ENCODE results near the gene NPHP4.

Gene NPHP4

GRCh38 chr1:5910666-5911065 is 81.6 kb downstream of the NPHP4 start:
- H3K4me3 Mint-ChIP-seq, result no peak overlapping the region
- TF ChIP-seq CTCF (IDR thresholded peaks at IDR 0.05), result no peak
- no peaks in the 10 kb centered on the region for H3K27me3 Mint-ChIP-seq (ENCODE audit: low read depth, poor library complexity)
- peaks cover 4% of the 10 kb centered on the region for H3K36me3 Mint-ChIP-seq (ENCODE audit: low read depth)
- H3K27ac Mint-ChIP-seq, result no peak overlapping the region
- no peak for DNase-seq
- H3K4me1 Mint-ChIP-seq, result peaks cover 23% of the 10 kb centered on the region
- H3K9me3 Mint-ChIP-seq, result no peaks in the 10 kb centered on the region

GRCh38 chr1:5910276-5910620 is 82.0 kb downstream of the NPHP4 start:
- Mint-ChIP-seq H3K4me1 (peaks cover 19% of the 10 kb centered on the region), H3K27me3 (ENCODE audit: low read depth, poor library complexity) (no peaks in the 10 kb centered on the region), H3K36me3 (ENCODE audit: low read depth) (peaks cover 4% of the 10 kb centered on the region), H3K9me3 (no peaks in the 10 kb centered on the region), H3K4me3 (no peak overlapping the region), H3K27ac (no peak overlapping the region)
- no peak for DNase-seq
- no peak for TF ChIP-seq CTCF (IDR thresholded peaks at IDR 0.05)

- no peak overlapping the region for H3K4me3 Mint-ChIP-seq
- peaks cover 14% of the 10 kb centered on the region for H3K4me1 Mint-ChIP-seq
- no peaks in the 10 kb centered on the region for H3K9me3 Mint-ChIP-seq
- DNase-seq, result no peak
- no peaks in the 10 kb centered on the region for H3K27me3 Mint-ChIP-seq (ENCODE audit: low read depth, poor library complexity)
- no peak for TF ChIP-seq CTCF (IDR thresholded peaks at IDR 0.05)
- H3K27ac Mint-ChIP-seq, result no peak overlapping the region
- H3K36me3 Mint-ChIP-seq (ENCODE audit: low read depth), result peaks cover 8% of the 10 kb centered on the region
Measured at GRCh38 chr1:5909576-5910275, 82.5 kb downstream of the NPHP4 start.

GRCh38 chr1:5908461-5909375 is 83.5 kb downstream of the NPHP4 start:
- Mint-ChIP-seq H3K4me1 (peaks cover 7% of the 10 kb centered on the region), H3K9me3 (no peaks in the 10 kb centered on the region), H3K27ac (no peak overlapping the region), H3K4me3 (no peak overlapping the region), H3K27me3 (ENCODE audit: low read depth, poor library complexity) (no peaks in the 10 kb centered on the region), H3K36me3 (ENCODE audit: low read depth) (peaks cover 15% of the 10 kb centered on the region)
- no peak for DNase-seq
- no peak for TF ChIP-seq CTCF (IDR thresholded peaks at IDR 0.05)

GRCh38 chr1:5907966-5908365 is 84.3 kb downstream of the NPHP4 start:
- no peak overlapping the region for H3K4me3 Mint-ChIP-seq
- no peak for DNase-seq
- no peak overlapping the region for H3K27ac Mint-ChIP-seq
- H3K4me1 Mint-ChIP-seq, result no peaks in the 10 kb centered on the region
- no peaks in the 10 kb centered on the region for H3K27me3 Mint-ChIP-seq (ENCODE audit: low read depth, poor library complexity)
- no peak for TF ChIP-seq CTCF (IDR thresholded peaks at IDR 0.05)
- H3K9me3 Mint-ChIP-seq, result no peaks in the 10 kb centered on the region
- H3K36me3 Mint-ChIP-seq (ENCODE audit: low read depth), result peaks cover 22% of the 10 kb centered on the region
